Osteoblast (primary cell): ENCODE results near the gene LRP1. TPM values are rescaled to one million over a fixed set of nuclear protein-coding genes. Genes with fewer than 3 reads are reported as not detected.

Experiments used
- DNase-seq: peaks from one replicate; pipeline ENCODE4 v3.0.0; 2011; ENCODE audit warnings: low spot score, mixed read lengths; ENCODE audit not compliant: insufficient read length; ENCODE audit errors: missing footprints
- H2AFZ ChIP-seq: 2 replicates; pipeline ENCODE4 v1.6.0; 2011; ENCODE audit warnings: mild to moderate bottlenecking, low read length
- H3K27ac ChIP-seq: 2 replicates; pipeline ENCODE4 v1.5.1; 2011; ENCODE audit warnings: mild to moderate bottlenecking, low read depth, low read length, moderate library complexity
- H3K27me3 ChIP-seq: 2 replicates; pipeline ENCODE4 v1.6.0; 2012; ENCODE audit warnings: mild to moderate bottlenecking, control low read depth, inconsistent platforms, low read length, moderate library complexity; ENCODE audit not compliant: insufficient read depth
- H3K36me3 ChIP-seq: 2 replicates; pipeline ENCODE4 v1.5.1; 2011; ENCODE audit warnings: mild to moderate bottlenecking, low read length, control low read depth, moderate library complexity; ENCODE audit not compliant: insufficient read depth
- H3K4me1 ChIP-seq: 2 replicates; pipeline ENCODE4 v1.5.1; 2011; ENCODE audit warnings: mild to moderate bottlenecking, low read length, control low read depth, moderate library complexity; ENCODE audit not compliant: insufficient read depth
- H3K4me2 ChIP-seq: 2 replicates; pipeline ENCODE4 v1.6.0; 2011; ENCODE audit warnings: mild to moderate bottlenecking, low read length; ENCODE audit not compliant: insufficient read depth
- H3K4me3 ChIP-seq: fragments of 200-600 bp; sonication (generic); 3 replicates; pipeline ENCODE4 v1.5.1; 2012; ENCODE audit warnings: mild to moderate bottlenecking, low read length, inconsistent platforms; ENCODE audit not compliant: insufficient read depth
- H3K79me2 ChIP-seq: 2 replicates; pipeline ENCODE4 v1.6.0; 2012; ENCODE audit warnings: mild to moderate bottlenecking, low read length, control low read depth, inconsistent platforms; ENCODE audit not compliant: insufficient read depth
- H3K9me3 ChIP-seq: 2 replicates; pipeline ENCODE4 v1.5.1; 2011; ENCODE audit warnings: low read depth, low read length, control low read depth
- H4K20me1 ChIP-seq: 2 replicates; pipeline ENCODE4 v1.6.0; 2012; ENCODE audit warnings: mild to moderate bottlenecking, low read length, control low read depth; ENCODE audit not compliant: insufficient read depth
- total RNA-seq: library from RNA; depleted of rRNA; stranded (reverse); fragments of >200 nt; gene quantifications from 2 replicates; pipeline ENCODE4 v1.2.3, GENCODE V29; 2012
- TF ChIP-seq, protein P1 (sequence below): IDR thresholded peaks from 2 replicates; pipeline ENCODE4 v1.5.1; 2011; ENCODE audit warnings: mild to moderate bottlenecking, low read depth, low read length, moderate library complexity; ENCODE audit errors: extremely low read depth

LRP1 gene
- total RNA-seq, 1 donor, result 744 TPM

DNA sequence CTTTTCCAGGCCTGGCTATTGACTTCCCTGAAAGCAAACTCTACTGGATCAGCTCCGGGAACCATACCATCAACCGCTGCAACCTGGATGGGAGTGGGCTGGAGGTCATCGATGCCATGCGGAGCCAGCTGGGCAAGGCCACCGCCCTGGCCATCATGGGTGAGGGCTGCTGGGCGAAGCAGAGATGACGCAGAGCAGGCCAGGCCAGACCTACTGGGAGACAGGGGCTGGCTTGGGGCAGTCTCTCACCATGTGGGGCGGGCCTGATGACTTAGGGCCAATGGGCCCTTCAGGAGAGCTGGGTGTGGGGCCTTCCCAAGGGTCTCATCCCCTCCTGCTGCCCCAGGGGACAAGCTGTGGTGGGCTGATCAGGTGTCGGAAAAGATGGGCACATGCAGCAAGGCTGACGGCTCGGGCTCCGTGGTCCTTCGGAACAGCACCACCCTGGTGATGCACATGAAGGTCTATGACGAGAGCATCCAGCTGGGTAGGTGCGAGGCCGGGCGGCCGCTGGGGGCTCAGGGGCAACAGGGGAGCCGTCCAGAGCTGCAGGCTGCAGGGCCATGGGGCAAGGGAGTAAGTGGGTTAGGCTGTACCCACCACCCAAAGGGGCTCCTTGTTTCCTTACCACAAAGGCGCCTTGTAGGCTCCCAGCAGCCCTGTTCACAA, 52.2 kb downstream of the LRP1 start:
- peak; percentile 42 for DNase-seq
- no peak overlapping the region for H3K27ac ChIP-seq
- no peak overlapping the region for H3K4me3 ChIP-seq
- peaks cover 94% of the 10 kb centered on the region for H3K36me3 ChIP-seq
- H3K4me2 ChIP-seq, result no peak overlapping the region
- peaks cover 83% of the 10 kb centered on the region for H3K79me2 ChIP-seq
- no peaks in the 10 kb centered on the region for H3K9me3 ChIP-seq
- no peak overlapping the region for H2AFZ ChIP-seq
- H3K27me3 ChIP-seq, result no peaks in the 10 kb centered on the region
- H4K20me1 ChIP-seq, result peaks cover 58% of the 10 kb centered on the region
- H3K4me1 ChIP-seq, result peaks cover 3% of the 10 kb centered on the region
- TF ChIP-seq, protein P1, sequence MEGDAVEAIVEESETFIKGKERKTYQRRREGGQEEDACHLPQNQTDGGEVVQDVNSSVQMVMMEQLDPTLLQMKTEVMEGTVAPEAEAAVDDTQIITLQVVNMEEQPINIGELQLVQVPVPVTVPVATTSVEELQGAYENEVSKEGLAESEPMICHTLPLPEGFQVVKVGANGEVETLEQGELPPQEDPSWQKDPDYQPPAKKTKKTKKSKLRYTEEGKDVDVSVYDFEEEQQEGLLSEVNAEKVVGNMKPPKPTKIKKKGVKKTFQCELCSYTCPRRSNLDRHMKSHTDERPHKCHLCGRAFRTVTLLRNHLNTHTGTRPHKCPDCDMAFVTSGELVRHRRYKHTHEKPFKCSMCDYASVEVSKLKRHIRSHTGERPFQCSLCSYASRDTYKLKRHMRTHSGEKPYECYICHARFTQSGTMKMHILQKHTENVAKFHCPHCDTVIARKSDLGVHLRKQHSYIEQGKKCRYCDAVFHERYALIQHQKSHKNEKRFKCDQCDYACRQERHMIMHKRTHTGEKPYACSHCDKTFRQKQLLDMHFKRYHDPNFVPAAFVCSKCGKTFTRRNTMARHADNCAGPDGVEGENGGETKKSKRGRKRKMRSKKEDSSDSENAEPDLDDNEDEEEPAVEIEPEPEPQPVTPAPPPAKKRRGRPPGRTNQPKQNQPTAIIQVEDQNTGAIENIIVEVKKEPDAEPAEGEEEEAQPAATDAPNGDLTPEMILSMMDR, result no peak

DNA sequence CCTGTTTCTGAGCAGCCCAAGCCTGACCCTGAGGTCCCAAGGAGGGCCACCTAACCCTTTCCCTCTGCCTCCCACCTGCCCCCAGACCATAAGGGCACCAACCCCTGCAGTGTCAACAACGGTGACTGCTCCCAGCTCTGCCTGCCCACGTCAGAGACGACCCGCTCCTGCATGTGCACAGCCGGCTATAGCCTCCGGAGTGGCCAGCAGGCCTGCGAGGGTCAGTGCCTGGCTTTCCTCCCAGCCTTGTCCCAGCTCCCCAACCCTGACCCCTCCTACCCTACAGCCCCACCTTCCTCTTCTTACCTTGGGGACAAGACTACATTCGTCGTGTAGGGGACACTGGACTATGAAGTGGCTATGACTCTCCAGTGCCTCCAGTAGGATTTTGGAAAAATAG, 52.8 kb downstream of the LRP1 start:
- no peak overlapping the region for H3K27ac ChIP-seq
- DNase-seq, result peak; percentile 61

GRCh38 chr12:57181561-57182155, 53.4 kb downstream of the LRP1 start:
- TF ChIP-seq, protein P1, result no peak
- H3K36me3 ChIP-seq, result peaks cover 94% of the 10 kb centered on the region
- H3K27ac ChIP-seq, result no peak overlapping the region
- peak; percentile 77 for DNase-seq
- no peak overlapping the region for H2AFZ ChIP-seq
- no peak overlapping the region for H3K4me3 ChIP-seq
- peaks cover 3% of the 10 kb centered on the region for H3K4me1 ChIP-seq
- H3K27me3 ChIP-seq, result no peaks in the 10 kb centered on the region
- H4K20me1 ChIP-seq, result peaks cover 60% of the 10 kb centered on the region
- H3K79me2 ChIP-seq, result peaks cover 83% of the 10 kb centered on the region
- H3K4me2 ChIP-seq, result no peak overlapping the region
- no peaks in the 10 kb centered on the region for H3K9me3 ChIP-seq

More for the DNA sequence above, 52.8 kb downstream of the LRP1 start:
- Histone ChIP-seq H3K4me2 (no peak overlapping the region), H3K4me1 (peaks cover 3% of the 10 kb centered on the region), H3K27me3 (no peaks in the 10 kb centered on the region), H3K9me3 (no peaks in the 10 kb centered on the region), H3K4me3 (no peak overlapping the region), H3K36me3 (peaks cover 94% of the 10 kb centered on the region), H4K20me1 (peaks cover 60% of the 10 kb centered on the region), H2AFZ (no peak overlapping the region), H3K79me2 (peaks cover 83% of the 10 kb centered on the region)
- TF ChIP-seq, protein P1, result no peak

- H3K27me3 ChIP-seq, result no peaks in the 10 kb centered on the region
- H2AFZ ChIP-seq, result no peak overlapping the region
- H3K79me2 ChIP-seq, result peaks cover 82% of the 10 kb centered on the region
- H3K27ac ChIP-seq, result no peak overlapping the region
- no peak overlapping the region for H3K4me3 ChIP-seq
- TF ChIP-seq, protein P1, result peak; percentile 86
- DNase-seq, result peak; percentile 100
- no peaks in the 10 kb centered on the region for H3K4me1 ChIP-seq
- no peak overlapping the region for H3K4me2 ChIP-seq
- H4K20me1 ChIP-seq, result peaks cover 64% of the 10 kb centered on the region
- H3K9me3 ChIP-seq, result no peaks in the 10 kb centered on the region
- H3K36me3 ChIP-seq, result peaks cover 94% of the 10 kb centered on the region
These were observed 54.8 kb downstream of the LRP1 start for GRCh38 chr12:57182918-57183575.
